ENCODE results near the gene TRMT11. TPM values are rescaled to one million over a fixed set of nuclear protein-coding genes. Genes with fewer than 3 reads are reported as not detected.
"Not testable (repeated sequence)": the region's sequence is repeated elsewhere in the genome, so short reads cannot be mapped to it uniquely, and the experiment has no call there.

Gene TRMT11
- total RNA-seq, 2 experiments from 2014 or later, result 20.6 to 26.4 TPM

GRCh38 chr6:125949069-125949468 lies 37.3 kb upstream of the TRMT11 start:
- Mint-ChIP-seq H3K36me3 (no peaks in the 10 kb centered on the region), H3K9me3 (ENCODE audit: low read depth) (no peaks in the 10 kb centered on the region), H3K27ac (no peak overlapping the region), H3K27me3 (peaks cover 4% of the 10 kb centered on the region), H3K4me3 (no peak overlapping the region), H3K4me1 (peaks cover 7% of the 10 kb centered on the region)
- DNase-seq (no peak), ATAC-seq (no peak)
- CTCF ChIA-PET, result no interaction called here

GRCh38 chr6:125950293-125950692 lies 36.0 kb upstream of the TRMT11 start:
- Mint-ChIP-seq H3K36me3 (no peaks in the 10 kb centered on the region), H3K27me3 (peaks cover 9% of the 10 kb centered on the region), H3K9me3 (ENCODE audit: low read depth) (no peaks in the 10 kb centered on the region), H3K4me1 (peaks cover 9% of the 10 kb centered on the region), H3K4me3 (no peak overlapping the region), H3K27ac (no peak overlapping the region)
- peak; percentile 36 for ATAC-seq
- CTCF ChIA-PET, result no interaction called here
- no peak for DNase-seq

- H3K4me1 Mint-ChIP-seq; H3K27me3 Mint-ChIP-seq; ATAC-seq; H3K9me3 Mint-ChIP-seq (ENCODE audit: low read depth); H3K36me3 Mint-ChIP-seq; DNase-seq; H3K27ac Mint-ChIP-seq; H3K4me3 Mint-ChIP-seq: not testable (repeated sequence)
- CTCF ChIA-PET, result interaction anchor here (0.7 to 3.9 kb wide), 3 partner anchors 12 to 161 kb away, joined by 3 to 42 read pairs (median 5); partner anchors contain the start of gene NCOA7
Measured at GRCh38 chr6:125950716-125951115, 35.6 kb upstream of the TRMT11 start.

DNA sequence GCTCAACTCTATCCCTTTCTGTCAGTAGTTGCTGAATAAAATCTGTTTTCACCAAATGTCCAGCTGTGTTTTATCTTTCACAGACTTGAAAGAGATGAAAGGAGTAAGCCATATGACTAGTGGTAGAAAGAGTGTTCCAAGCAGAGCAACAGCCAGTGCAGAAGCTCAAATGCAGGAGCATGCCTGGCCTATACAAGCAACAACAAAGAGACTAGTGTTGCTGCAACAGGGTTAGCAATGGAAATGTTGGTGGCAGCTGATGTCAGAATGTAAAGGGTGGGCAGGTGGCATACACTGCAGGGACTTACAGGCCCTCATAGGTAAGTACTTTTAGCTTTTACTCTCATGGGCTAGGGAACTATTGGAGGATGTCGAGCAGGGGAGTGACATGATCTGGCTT lies 35.0 kb upstream of the TRMT11 start:
- CTCF ChIA-PET, result interaction anchor here (0.7 to 3.9 kb wide), 5 partner anchors 12 to 198 kb away, joined by 3 to 42 read pairs (median 5); partner anchors contain the start of gene NCOA7
- no peak for ATAC-seq

GRCh38 chr6:125952764-125953501 lies 33.4 kb upstream of the TRMT11 start:
- ATAC-seq (no peak), DNase-seq (peak; percentile 53)
- CTCF ChIA-PET, result interaction anchor here (0.6 to 3.9 kb wide), 21 partner anchors 10 to 200 kb away, joined by 3 to 42 read pairs (median 4); partner anchors contain the start of gene NCOA7
- no peaks in the 10 kb centered on the region for H3K9me3 Mint-ChIP-seq (ENCODE audit: low read depth)
- no peak overlapping the region for H3K4me3 Mint-ChIP-seq
- H3K4me1 Mint-ChIP-seq, result peaks cover 10% of the 10 kb centered on the region
- H3K27me3 Mint-ChIP-seq, result peaks cover 9% of the 10 kb centered on the region
- H3K27ac Mint-ChIP-seq, result no peak overlapping the region
- H3K36me3 Mint-ChIP-seq, result no peaks in the 10 kb centered on the region

More for the DNA sequence above, 35.0 kb upstream of the TRMT11 start:
- no peak for DNase-seq
- peaks cover 10% of the 10 kb centered on the region for H3K4me1 Mint-ChIP-seq
- no peaks in the 10 kb centered on the region for H3K36me3 Mint-ChIP-seq
- H3K4me3 Mint-ChIP-seq, result no peak overlapping the region
- no peak overlapping the region for H3K27ac Mint-ChIP-seq
- H3K27me3 Mint-ChIP-seq, result peaks cover 9% of the 10 kb centered on the region
- H3K9me3 Mint-ChIP-seq (ENCODE audit: low read depth), result no peaks in the 10 kb centered on the region

DNA sequence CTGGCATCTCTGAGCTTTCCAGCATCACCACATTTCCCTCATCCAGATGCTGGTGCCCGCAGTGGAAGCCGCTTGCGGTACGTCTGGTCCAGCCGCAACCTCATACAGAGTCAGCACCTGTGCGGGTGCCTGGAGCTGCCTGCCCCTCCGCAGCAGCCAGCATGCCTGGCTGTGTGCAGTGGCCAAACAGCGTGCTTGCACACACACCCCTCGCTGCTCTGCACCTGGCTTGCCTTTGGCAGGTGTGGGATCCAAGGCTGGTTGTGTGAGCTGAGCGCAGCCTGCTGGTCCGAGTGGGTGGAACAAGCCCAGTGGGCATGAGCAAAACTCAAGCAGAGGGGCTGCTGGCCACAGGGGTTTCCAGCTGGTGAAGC lies 32.9 kb upstream of the TRMT11 start:
- H3K36me3 Mint-ChIP-seq, result no peaks in the 10 kb centered on the region
- H3K9me3 Mint-ChIP-seq (ENCODE audit: low read depth), result no peaks in the 10 kb centered on the region
- H3K4me1 Mint-ChIP-seq, result peaks cover 10% of the 10 kb centered on the region
- no peak for ATAC-seq
- no peak overlapping the region for H3K27ac Mint-ChIP-seq
- peaks cover 8% of the 10 kb centered on the region for H3K27me3 Mint-ChIP-seq
- no peak for DNase-seq
- no peak overlapping the region for H3K4me3 Mint-ChIP-seq
- CTCF ChIA-PET, result interaction anchor here (0.9 to 3.9 kb wide), 14 partner anchors 30 to 200 kb away, joined by 3 to 42 read pairs (median 5); partner anchors contain the start of gene NCOA7

DNA sequence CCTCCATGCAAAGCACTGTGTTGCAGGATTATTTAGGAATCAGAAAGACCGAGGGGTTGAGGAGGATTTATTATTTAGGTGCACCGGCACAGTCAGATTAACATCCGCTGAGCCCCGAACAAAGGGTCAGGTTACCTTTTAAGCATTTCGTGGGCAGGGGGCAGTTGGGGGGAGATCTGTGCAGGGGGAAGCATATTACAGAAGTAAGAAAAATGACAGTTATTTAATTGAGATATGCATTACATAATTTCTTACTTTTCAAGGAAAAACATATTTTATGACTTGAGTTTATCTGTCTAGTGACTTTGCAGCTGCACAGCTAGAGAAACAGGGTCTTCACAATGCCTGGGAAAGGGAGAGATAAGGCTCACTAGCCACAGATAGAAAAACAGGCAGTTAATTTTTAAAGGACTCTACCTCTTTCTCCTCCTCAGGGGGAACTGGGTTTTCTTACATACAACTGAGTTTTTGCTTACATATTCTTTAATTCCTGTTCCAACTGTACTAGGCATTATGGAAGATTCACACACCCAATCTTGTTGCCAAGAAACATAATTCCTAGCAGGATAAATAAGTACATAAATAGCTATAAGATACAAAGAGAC lies 31.5 kb upstream of the TRMT11 start:
- H3K27ac Mint-ChIP-seq, result no peak overlapping the region
- ATAC-seq, result no peak
- peak overlapping the region; percentile 9 for H3K4me3 Mint-ChIP-seq
- H3K27me3 Mint-ChIP-seq, result peaks cover 6% of the 10 kb centered on the region
- DNase-seq, result no peak
- no peaks in the 10 kb centered on the region for H3K9me3 Mint-ChIP-seq (ENCODE audit: low read depth)
- CTCF ChIA-PET, result interaction anchor here (1.6 to 5.6 kb wide), 8 partner anchors 10 to 173 kb away, joined by 8 to 135 read pairs (median 24); partner anchors contain the start of gene NCOA7
- peaks cover 10% of the 10 kb centered on the region for H3K4me1 Mint-ChIP-seq
- H3K36me3 Mint-ChIP-seq, result no peaks in the 10 kb centered on the region

GRCh38 chr6:125955973-125956372 lies 30.4 kb upstream of the TRMT11 start:
- H3K4me3 Mint-ChIP-seq, result no peak overlapping the region
- CTCF ChIA-PET, result interaction anchor here (0.6 to 5.6 kb wide), 53 partner anchors 8 to 208 kb away, joined by 3 to 135 read pairs (median 6); partner anchors contain the start of genes NCOA7 and TRMT11
- H3K9me3 Mint-ChIP-seq (ENCODE audit: low read depth), result no peaks in the 10 kb centered on the region
- peak overlapping the region; percentile 76 for H3K27ac Mint-ChIP-seq
- no peaks in the 10 kb centered on the region for H3K36me3 Mint-ChIP-seq
- H3K4me1 Mint-ChIP-seq, result peaks cover 10% of the 10 kb centered on the region
- peaks cover 6% of the 10 kb centered on the region for H3K27me3 Mint-ChIP-seq
- ATAC-seq (no peak), DNase-seq (no peak)

GRCh38 chr6:125956506-125957390 lies 29.6 kb upstream of the TRMT11 start, which contains the start of gene HINT3:
TSS of gene HINT3 (plus strand) at chr6:125956770. CDS start at chr6:125956978, 208 bp downstream.
- ATAC-seq, result peak; percentile 93
- H3K4me3 Mint-ChIP-seq, result no peak within 1 kb of the TSS
- H3K36me3 Mint-ChIP-seq, result no peaks in the 10 kb centered on the region
- H3K27ac Mint-ChIP-seq, result peak within 1 kb of the TSS; percentile 76
- H3K9me3 Mint-ChIP-seq (ENCODE audit: low read depth), result no peaks in the 10 kb centered on the region
- H3K27me3 Mint-ChIP-seq, result peaks cover 6% of the 10 kb centered on the region
- CTCF ChIA-PET, result interaction anchor here (0.6 to 5.6 kb wide), 60 partner anchors 8 to 208 kb away, joined by 3 to 135 read pairs (median 5); partner anchors contain the start of genes NCOA7 and TRMT11
- H3K4me1 Mint-ChIP-seq, result peaks cover 10% of the 10 kb centered on the region
- DNase-seq, result peak; percentile 98

DNA sequence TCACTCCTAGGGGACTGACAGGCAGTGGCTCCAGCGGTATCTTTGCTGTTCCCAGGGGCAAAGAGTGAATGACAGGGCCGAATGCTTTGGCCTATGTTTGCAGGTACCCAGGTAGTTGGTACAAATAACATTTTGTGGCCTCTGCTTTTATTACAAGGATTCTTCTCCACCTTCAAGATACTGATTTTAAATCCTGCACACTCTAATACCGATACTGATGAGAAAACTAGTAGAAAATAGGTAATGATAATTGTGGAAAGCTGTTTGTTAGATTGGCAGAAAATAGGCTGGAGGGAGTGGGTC lies 29.0 kb upstream of the TRMT11 start:
- CTCF ChIA-PET, result interaction anchor here (0.7 to 5.6 kb wide), 23 partner anchors 10 to 201 kb away, joined by 3 to 135 read pairs (median 9); partner anchors contain the start of genes NCOA7 and TRMT11
- Mint-ChIP-seq H3K9me3 (ENCODE audit: low read depth) (no peaks in the 10 kb centered on the region), H3K27me3 (peaks cover 6% of the 10 kb centered on the region), H3K4me3 (no peak overlapping the region), H3K27ac (no peak overlapping the region), H3K36me3 (no peaks in the 10 kb centered on the region), H3K4me1 (peaks cover 10% of the 10 kb centered on the region)
- DNase-seq (no peak), ATAC-seq (no peak)

DNA sequence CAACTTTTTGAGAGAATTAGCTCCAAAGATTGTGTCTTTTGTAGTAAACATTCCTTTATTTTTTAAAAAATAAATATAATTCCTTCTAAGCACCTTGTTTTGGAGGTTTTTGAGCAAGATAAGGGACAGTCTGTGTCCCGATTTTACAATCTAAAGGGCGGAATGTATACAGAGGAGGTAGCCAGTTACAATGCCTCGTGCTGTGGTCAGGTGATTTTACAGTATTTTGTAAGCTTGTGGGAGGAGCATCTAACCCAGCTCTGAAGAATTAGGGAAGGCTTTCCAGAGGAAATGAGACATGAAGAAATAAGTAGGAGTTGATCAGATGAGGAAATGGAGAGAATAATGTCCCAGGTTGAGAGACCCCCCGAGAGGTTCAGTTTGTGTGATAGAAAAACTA lies 28.5 kb upstream of the TRMT11 start:
- CTCF ChIA-PET, result interaction anchor here (0.8 to 5.6 kb wide), 17 partner anchors 10 to 201 kb away, joined by 3 to 135 read pairs (median 12); partner anchors contain the start of genes NCOA7 and TRMT11
- Mint-ChIP-seq H3K4me1 (peaks cover 10% of the 10 kb centered on the region), H3K27ac (no peak overlapping the region)

DNA sequence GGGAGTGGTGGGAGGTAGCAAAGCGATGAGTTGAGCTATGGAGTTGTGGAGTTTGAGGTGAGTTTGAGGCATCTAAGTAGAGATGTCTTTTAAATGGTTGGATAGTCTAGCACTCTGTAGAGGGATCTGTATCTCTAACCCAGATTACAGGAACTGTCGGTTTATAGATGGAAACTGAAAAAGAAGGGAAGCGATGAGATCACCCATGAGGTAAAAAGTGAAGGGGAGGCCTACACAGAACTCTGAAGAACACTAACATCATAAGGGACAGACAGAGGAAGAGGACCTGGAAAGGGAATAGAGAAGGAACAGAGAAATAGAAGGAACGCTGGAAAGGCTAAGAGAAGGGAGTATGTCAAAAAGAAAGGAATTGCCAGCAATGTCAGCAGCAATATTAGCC lies 27.3 kb upstream of the TRMT11 start:
- no peak for DNase-seq
- Mint-ChIP-seq H3K4me1 (peaks cover 11% of the 10 kb centered on the region), H3K27me3 (peaks cover 6% of the 10 kb centered on the region), H3K9me3 (ENCODE audit: low read depth) (no peaks in the 10 kb centered on the region), H3K4me3 (no peak overlapping the region), H3K27ac (no peak overlapping the region), H3K36me3 (no peaks in the 10 kb centered on the region)
- CTCF ChIA-PET, result interaction anchor here (1.2 to 5.6 kb wide), 3 partner anchors 15 to 167 kb away, joined by 3 to 135 read pairs (median 8); partner anchors contain the start of genes NCOA7 and TRMT11
- no peak for ATAC-seq

More for the DNA sequence above, 28.5 kb upstream of the TRMT11 start:
- H3K9me3 Mint-ChIP-seq (ENCODE audit: low read depth), result no peaks in the 10 kb centered on the region
- DNase-seq (no peak), ATAC-seq (no peak)
- peaks cover 6% of the 10 kb centered on the region for H3K27me3 Mint-ChIP-seq
- H3K36me3 Mint-ChIP-seq, result no peaks in the 10 kb centered on the region
- no peak overlapping the region for H3K4me3 Mint-ChIP-seq

All from activated CD8-positive, alpha-beta memory T cell treated with anti-CD3 and anti-CD28 coated beads, Interleukin-2, amount 10 ng/mL, durations not matched to agents 7 days and 5 days (primary cell).